Measurements from ENCODE around the gene KRT73.

The KRT73 gene

DNA sequence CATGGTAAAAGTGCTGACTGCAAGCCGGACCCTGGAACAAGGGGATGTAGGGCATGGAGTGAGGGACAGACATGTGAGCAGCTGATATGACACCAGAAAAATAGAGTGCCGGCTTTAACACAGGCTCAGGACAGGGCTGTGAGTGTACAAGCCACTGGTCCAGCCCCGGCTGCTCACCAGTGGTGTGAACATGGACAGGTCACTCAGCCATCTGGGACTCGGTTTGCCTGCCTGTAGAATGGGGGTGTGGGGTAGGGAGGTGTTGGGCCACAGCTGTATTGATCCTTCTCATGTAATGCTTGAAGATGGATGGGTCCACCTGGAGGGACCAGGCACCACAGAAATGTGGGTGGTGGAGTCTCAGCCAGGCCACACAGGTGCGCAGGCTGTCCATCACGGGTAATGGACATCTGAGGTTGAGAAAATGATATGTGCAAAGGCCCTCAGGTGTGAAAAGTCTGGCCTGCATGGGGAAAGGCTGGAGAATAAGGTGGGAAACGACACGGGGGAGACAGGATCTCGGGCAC lies 34.1 kb downstream of the KRT73 start:
- no peak for TF ChIP-seq POLR2A (IDR thresholded peaks at IDR 0.05; ENCODE audit: extremely low read depth, insufficient read length)
- TF ChIP-seq, protein P1, sequence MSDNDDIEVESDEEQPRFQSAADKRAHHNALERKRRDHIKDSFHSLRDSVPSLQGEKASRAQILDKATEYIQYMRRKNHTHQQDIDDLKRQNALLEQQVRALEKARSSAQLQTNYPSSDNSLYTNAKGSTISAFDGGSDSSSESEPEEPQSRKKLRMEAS (IDR thresholded peaks at IDR 0.05; ENCODE audit: low read depth, low read length) = no peak
- no peak for DNase-seq (ENCODE audit: low read depth)
- no peak overlapping the region for H3K4me3 ChIP-seq (ENCODE audit: low read depth, low read length)

- H3K4me3 ChIP-seq (ENCODE audit: low read depth, low read length) = no peak overlapping the region
- TF ChIP-seq, protein P1 (IDR thresholded peaks at IDR 0.05; ENCODE audit: low read depth, low read length) = 0 out of 2 replicates have a peak, but pooled peaks have one; percentile 19
- no peak for TF ChIP-seq MYC (IDR thresholded peaks at IDR 0.05; ENCODE audit: low read depth, low read length)
- TF ChIP-seq CTCF (IDR thresholded peaks at IDR 0.05; ENCODE audit: low read depth, low read length) = peak; percentile 79
- DNase-seq (ENCODE audit: low read depth) = peak; percentile 61
Measured at GRCh38 chr12:52582971-52583456, 35.3 kb downstream of the KRT73 start.

- no peak overlapping the region for H3K4me3 ChIP-seq (ENCODE audit: low read depth, low read length)
- TF ChIP-seq MYC (IDR thresholded peaks at IDR 0.05; ENCODE audit: low read depth, low read length) = no peak
- no peak for TF ChIP-seq CTCF (IDR thresholded peaks at IDR 0.05; ENCODE audit: low read depth, low read length)
- TF ChIP-seq, protein P1 (IDR thresholded peaks at IDR 0.05; ENCODE audit: low read depth, low read length) = no peak
- no peak for TF ChIP-seq POLR2A (IDR thresholded peaks at IDR 0.05; ENCODE audit: extremely low read depth, insufficient read length)
- DNase-seq (ENCODE audit: low read depth) = no peak
Measured at GRCh38 chr12:52582486-52582885, 35.9 kb downstream of the KRT73 start.

- TF ChIP-seq CTCF (IDR thresholded peaks at IDR 0.05; ENCODE audit: low read depth, low read length) (no peak), POLR2A (IDR thresholded peaks at IDR 0.05; ENCODE audit: extremely low read depth, insufficient read length) (no peak), MYC (IDR thresholded peaks at IDR 0.05; ENCODE audit: low read depth, low read length) (no peak)
- TF ChIP-seq, protein P1 (IDR thresholded peaks at IDR 0.05; ENCODE audit: low read depth, low read length) = no peak
- H3K4me3 ChIP-seq (ENCODE audit: low read depth, low read length) = no peak overlapping the region
- DNase-seq (ENCODE audit: low read depth) = no peak
Measured at GRCh38 chr12:52581481-52581880, 36.9 kb downstream of the KRT73 start.

- no peak for DNase-seq (ENCODE audit: low read depth)
- no peak overlapping the region for H3K4me3 ChIP-seq (ENCODE audit: low read depth, low read length)
- TF ChIP-seq CTCF (IDR thresholded peaks at IDR 0.05; ENCODE audit: low read depth, low read length) (no peak), POLR2A (IDR thresholded peaks at IDR 0.05; ENCODE audit: extremely low read depth, insufficient read length) (no peak), MYC (IDR thresholded peaks at IDR 0.05; ENCODE audit: low read depth, low read length) (no peak)
Measured at GRCh38 chr12:52581066-52581465, 37.3 kb downstream of the KRT73 start.

- DNase-seq (ENCODE audit: low read depth) = no peak
Measured at GRCh38 chr12:52580496-52580895, 37.9 kb downstream of the KRT73 start.

More at GRCh38 chr12:52580496-52580895, 37.9 kb downstream of the KRT73 start:
- TF ChIP-seq CTCF (IDR thresholded peaks at IDR 0.05; ENCODE audit: low read depth, low read length) = no peak
- no peak for TF ChIP-seq MYC (IDR thresholded peaks at IDR 0.05; ENCODE audit: low read depth, low read length)
- TF ChIP-seq, protein P1 (IDR thresholded peaks at IDR 0.05; ENCODE audit: low read depth, low read length) = no peak
- TF ChIP-seq POLR2A (IDR thresholded peaks at IDR 0.05; ENCODE audit: extremely low read depth, insufficient read length) = no peak
- H3K4me3 ChIP-seq (ENCODE audit: low read depth, low read length) = no peak overlapping the region

Measured in NB4 (cell line).